HepG2 (cell line): ENCODE data around the gene ANKRD2. TPM values are rescaled to one million over a fixed set of nuclear protein-coding genes. Genes with fewer than 3 reads are reported as not detected.

Source experiments
- AGO2 ChIP-seq: fragments of 200-400 bp; formaldehyde crosslinking; optimal IDR thresholded peaks from 2 replicates; pipeline ENCODE3; 2017; ENCODE audit warnings: mild to moderate bottlenecking, low read depth, low read length, moderate library complexity
- DMAP1 ChIP-seq: IDR thresholded peaks from 2 replicates; pipeline ENCODE4 v1.6.1; 2016
- EEA1 ChIP-seq: sonication (generic); formaldehyde crosslinking; IDR thresholded peaks from 2 replicates; pipeline ENCODE4 v1.5.1; 2020; ENCODE audit warnings: mild to moderate bottlenecking, missing genetic modification reagents, borderline replicate concordance
- HMGA1 ChIP-seq: sonication (generic); formaldehyde crosslinking; conservative IDR thresholded peaks from 2 replicates; pipeline ENCODE4 v1.4.0; 2020; ENCODE audit warnings: missing genetic modification reagents
- KLF13 ChIP-seq: sonication (generic); formaldehyde crosslinking; IDR thresholded peaks from 2 replicates; pipeline ENCODE4 v1.4.0; 2020; ENCODE audit warnings: mild to moderate bottlenecking, missing genetic modification reagents
- POLR2G ChIP-seq: fragments of 200-400 bp; formaldehyde crosslinking; IDR thresholded peaks from 2 replicates; pipeline ENCODE4 v1.6.1; 2018; ENCODE audit warnings: mild to moderate bottlenecking, low read depth, low read length, moderate library complexity
- STAT5B ChIP-seq: sonication (generic); formaldehyde crosslinking; IDR thresholded peaks from 2 replicates; pipeline ENCODE4 v1.4.0; 2020; ENCODE audit warnings: missing genetic modification reagents
- U2AF1 ChIP-seq: fragments of 200-400 bp; formaldehyde crosslinking; optimal IDR thresholded peaks from 2 replicates; pipeline ENCODE3; 2017; ENCODE audit warnings: mild to moderate bottlenecking, low read depth, low read length
- ZFP41 ChIP-seq: sonication (generic); formaldehyde crosslinking; IDR thresholded peaks from 2 replicates; pipeline ENCODE4 v1.4.0; 2020; ENCODE audit warnings: mild to moderate bottlenecking, missing genetic modification reagents, borderline replicate concordance
- ZNF138 ChIP-seq: sonication (generic); formaldehyde crosslinking; IDR thresholded peaks from 2 replicates; pipeline ENCODE4 v1.5.0; 2020; ENCODE audit warnings: mild to moderate bottlenecking, low read depth, missing genetic modification reagents
- ZNF24 ChIP-seq: fragments of 450-650 bp; IDR thresholded peaks from 2 replicates; pipeline ENCODE4 v1.6.1; 2017; ENCODE audit warnings: antibody characterized with exemption, mild to moderate bottlenecking
- ZNF510 ChIP-seq: sonication (generic); formaldehyde crosslinking; IDR thresholded peaks from 2 replicates; pipeline ENCODE4 v1.4.0; 2020; ENCODE audit warnings: low read depth, mild to moderate bottlenecking, missing genetic modification reagents
- ZNF562 ChIP-seq: sonication (generic); formaldehyde crosslinking; IDR thresholded peaks from 2 replicates; pipeline ENCODE4 v1.8.0; 2022; ENCODE audit warnings: missing genetic modification reagents, borderline replicate concordance
- polyA plus RNA-seq, 8 experiments: library from polyadenylated mRNA; depleted of rRNA in 3 of 8; stranded (reverse) in 7 of 8; unstranded in 1 of 8; fragments of >200 nt; fragmentation: Illumina TruSeq in 4 of 8; extraction: Trizol in 4 of 8; gene quantifications; 2 replicates each; pipeline versions ENCODE4 v1.2.1 to v1.2.3, GENCODE V29; 2011 to 2016; ENCODE audit warnings: low read depth in 4 of 8, missing spikeins in 1 of 8, mixed read lengths in 1 of 8; ENCODE audit not compliant: insufficient read depth in 1 of 8
- total RNA-seq, 5 experiments: library from RNA; depleted of rRNA; stranded (reverse); fragments of >200 nt; fragmentation: Illumina TruSeq; extraction: Trizol; gene quantifications; 2 replicates each; pipeline ENCODE4 v1.2.3, GENCODE V29; 2016; ENCODE audit warnings: low read depth in 1 of 5
- TF ChIP-seq, protein P1 (sequence below): sonication (generic); formaldehyde crosslinking; IDR thresholded peaks from 2 replicates; pipeline ENCODE4 v1.4.0; 2020; ENCODE audit warnings: missing genetic modification reagents, mild to moderate bottlenecking, borderline replicate concordance
- TF ChIP-seq, protein P2 (sequence below): sonication (generic); formaldehyde crosslinking; IDR thresholded peaks from 2 replicates; pipeline ENCODE4 v1.5.1; 2020; ENCODE audit warnings: mild to moderate bottlenecking, moderate library complexity, missing genetic modification reagents
- TF ChIP-seq, protein P3 (sequence below): sonication (generic); formaldehyde crosslinking; IDR thresholded peaks from 2 replicates; pipeline ENCODE4 v1.4.0; 2020; ENCODE audit warnings: mild to moderate bottlenecking, missing genetic modification reagents

The ANKRD2 gene
- total and polyA plus RNA-seq, 2 of the 13 experiments (the other 11 are each of a cell fraction or from before 2014, with no cell fraction given): not detected

DNA sequence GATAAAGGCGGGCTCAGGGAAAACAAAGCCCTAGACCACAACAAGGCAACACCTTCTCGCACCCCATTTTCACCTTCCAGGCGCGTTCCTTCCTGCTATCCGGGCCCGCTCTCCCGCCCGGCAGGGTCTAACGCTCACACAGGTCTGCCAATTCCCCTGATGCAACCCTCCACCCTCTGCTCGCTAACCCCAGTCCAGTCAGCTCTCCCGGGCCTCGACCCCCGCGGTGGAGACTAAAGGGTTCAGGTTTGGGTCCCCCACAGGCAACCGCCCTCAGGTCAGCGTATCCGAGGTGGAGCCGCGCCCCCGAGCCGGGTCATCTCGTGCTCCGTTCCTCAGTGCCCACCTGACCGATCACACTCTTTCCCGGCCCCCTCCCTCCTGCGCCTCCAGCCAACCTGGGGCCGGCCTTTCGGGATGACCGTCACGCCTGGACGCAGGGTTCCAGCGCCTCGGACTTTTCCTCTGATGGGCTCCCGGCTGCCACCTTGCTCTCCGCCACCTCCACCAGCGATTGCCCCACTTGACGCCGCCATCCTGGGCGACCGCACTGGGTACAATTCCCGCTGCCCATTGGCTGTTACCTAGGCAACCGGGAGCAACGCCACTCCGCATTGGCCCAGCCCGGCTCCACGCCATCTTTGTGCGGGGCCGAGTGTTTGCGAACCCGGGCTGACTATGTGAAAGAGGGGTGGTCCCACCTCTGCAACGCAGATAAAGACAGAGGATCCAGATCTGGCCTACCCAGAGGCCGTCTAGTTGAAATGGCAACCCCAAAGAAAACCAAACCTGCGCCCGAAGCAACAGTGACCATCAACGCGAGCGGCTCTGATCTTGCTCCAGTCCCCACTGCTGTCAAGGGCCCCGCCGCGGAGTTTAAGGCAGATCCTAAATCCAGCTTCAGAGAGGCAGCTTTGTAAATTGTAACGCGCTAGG lies 60.6 kb downstream of the ANKRD2 start, which contains the start of gene MORN4 (continued):
- TF ChIP-seq KLF13 (CRISPR knock-in tag) (no peak), EEA1 (CRISPR knock-in tag) (peak; percentile 48; the same call in 1 of the 2 replicates), HMGA1 (CRISPR knock-in tag) (no peak), ZNF562 (CRISPR knock-in tag) (no peak), AGO2 (peak; percentile 49), U2AF1 (no peak), DMAP1 (CRISPR knock-in tag) (peak; percentile 42; the same call in 1 of the 2 replicates), STAT5B (CRISPR knock-in tag) (no peak), POLR2G (peak; percentile 70), ZNF510 (CRISPR knock-in tag) (0 out of 2 replicates have a peak, but pooled peaks have one; percentile 33), ZNF24 (no peak), ZNF138 (CRISPR knock-in tag) (no peak), ZFP41 (no peak; the same call in 1 of the 2 replicates)
- TF ChIP-seq, protein P1, sequence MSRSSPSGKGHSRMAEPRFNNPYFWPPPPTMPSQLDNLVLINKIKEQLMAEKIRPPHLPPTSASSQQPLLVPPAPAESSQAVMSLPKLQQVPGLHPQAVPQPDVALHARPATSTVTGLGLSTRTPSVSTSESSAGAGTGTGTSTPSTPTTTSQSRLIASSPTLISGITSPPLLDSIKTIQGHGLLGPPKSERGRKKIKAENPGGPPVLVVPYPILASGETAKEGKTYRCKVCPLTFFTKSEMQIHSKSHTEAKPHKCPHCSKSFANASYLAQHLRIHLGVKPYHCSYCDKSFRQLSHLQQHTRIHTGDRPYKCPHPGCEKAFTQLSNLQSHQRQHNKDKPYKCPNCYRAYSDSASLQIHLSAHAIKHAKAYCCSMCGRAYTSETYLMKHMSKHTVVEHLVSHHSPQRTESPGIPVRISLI: no peak
- TF ChIP-seq, protein P2, sequence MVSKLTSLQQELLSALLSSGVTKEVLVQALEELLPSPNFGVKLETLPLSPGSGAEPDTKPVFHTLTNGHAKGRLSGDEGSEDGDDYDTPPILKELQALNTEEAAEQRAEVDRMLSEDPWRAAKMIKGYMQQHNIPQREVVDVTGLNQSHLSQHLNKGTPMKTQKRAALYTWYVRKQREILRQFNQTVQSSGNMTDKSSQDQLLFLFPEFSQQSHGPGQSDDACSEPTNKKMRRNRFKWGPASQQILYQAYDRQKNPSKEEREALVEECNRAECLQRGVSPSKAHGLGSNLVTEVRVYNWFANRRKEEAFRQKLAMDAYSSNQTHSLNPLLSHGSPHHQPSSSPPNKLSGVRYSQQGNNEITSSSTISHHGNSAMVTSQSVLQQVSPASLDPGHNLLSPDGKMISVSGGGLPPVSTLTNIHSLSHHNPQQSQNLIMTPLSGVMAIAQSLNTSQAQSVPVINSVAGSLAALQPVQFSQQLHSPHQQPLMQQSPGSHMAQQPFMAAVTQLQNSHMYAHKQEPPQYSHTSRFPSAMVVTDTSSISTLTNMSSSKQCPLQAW (CRISPR knock-in tag): peak; percentile 80
- TF ChIP-seq, protein P3, sequence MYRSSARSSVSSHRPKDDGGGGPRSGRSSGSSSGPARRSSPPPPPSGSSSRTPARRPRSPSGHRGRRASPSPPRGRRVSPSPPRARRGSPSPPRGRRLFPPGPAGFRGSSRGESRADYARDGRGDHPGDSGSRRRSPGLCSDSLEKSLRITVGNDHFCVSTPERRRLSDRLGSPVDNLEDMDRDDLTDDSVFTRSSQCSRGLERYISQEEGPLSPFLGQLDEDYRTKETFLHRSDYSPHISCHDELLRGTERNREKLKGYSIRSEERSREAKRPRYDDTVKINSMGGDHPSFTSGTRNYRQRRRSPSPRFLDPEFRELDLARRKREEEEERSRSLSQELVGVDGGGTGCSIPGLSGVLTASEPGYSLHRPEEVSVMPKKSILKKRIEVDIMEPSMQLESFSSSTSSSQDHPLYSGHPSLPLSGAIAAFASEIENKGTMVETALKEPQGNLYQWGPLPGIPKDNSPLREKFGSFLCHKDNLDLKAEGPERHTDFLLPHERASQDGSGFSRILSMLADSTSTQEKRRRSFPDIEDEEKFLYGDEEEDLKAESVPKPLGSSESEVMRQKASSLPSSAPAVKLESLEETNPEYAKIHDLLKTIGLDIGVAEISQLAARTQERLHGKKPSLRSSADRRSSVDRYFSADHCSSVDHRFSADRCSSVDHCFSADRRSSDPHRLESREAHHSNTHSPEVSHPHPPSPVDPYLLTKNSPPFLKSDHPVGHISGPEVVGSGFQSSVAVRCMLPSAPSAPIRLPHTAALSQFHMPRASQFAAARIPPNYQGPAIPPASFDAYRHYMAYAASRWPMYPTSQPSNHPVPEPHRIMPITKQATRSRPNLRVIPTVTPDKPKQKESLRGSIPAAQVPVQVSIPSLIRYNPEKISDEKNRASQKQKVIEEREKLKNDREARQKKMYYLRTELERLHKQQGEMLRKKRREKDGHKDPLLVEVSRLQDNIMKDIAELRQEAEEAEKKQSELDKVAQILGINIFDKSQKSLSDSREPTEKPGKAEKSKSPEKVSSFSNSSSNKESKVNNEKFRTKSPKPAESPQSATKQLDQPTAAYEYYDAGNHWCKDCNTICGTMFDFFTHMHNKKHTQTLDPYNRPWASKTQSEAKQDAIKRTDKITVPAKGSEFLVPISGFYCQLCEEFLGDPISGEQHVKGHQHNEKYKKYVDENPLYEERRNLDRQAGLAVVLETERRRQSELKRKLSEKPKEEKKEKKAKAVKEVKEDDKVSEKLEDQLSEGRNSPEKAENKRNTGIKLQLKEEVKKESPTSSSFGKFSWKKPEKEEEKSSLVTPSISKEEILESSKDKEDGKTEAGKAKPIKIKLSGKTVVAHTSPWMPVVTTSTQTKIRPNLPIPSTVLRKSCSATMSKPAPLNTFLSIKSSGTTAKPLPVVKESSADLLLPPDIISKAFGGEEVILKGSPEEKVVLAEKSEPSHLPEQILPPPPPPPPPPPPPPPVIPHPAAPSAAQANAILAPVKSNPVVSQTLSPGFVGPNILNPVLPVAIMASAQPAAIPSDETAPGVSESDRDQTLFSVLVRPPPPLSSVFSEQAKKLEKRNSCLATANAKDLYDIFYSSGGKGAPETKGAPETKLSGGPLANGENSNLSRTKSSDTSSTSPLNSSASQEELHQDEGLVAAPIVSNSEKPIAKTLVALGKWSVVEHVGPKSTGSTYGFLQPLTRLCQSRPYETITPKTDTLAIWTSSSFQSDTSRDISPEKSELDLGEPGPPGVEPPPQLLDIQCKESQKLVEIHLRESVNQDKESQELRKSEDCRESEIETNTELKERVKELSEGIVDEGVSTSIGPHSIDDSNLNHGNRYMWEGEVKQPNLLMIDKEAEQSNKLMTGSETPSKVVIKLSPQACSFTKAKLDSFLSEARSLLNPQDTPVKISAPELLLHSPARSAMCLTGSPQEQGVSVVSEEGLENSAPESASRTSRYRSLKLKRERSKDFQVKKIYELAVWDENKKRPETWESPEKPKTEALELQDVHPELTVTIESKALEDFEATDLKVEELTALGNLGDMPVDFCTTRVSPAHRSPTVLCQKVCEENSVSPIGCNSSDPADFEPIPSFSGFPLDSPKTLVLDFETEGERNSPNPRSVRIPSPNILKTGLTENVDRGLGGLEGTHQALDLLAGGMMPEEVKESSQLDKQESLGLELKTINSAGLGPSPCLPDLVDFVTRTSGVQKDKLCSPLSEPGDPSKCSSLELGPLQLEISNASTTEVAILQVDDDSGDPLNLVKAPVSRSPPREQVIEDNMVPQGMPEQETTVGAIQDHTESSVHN (CRISPR knock-in tag): peak; percentile 53; the same call in 1 of the 2 replicates
